Measurements from ENCODE around the gene DMAC2L.

GRCh38 chr14:50347521-50347920 lies 35.4 kb downstream of the DMAC2L start:
- no peak for TF ChIP-seq CTCF (IDR thresholded peaks at IDR 0.05)
- TF ChIP-seq POLR2A (IDR thresholded peaks at IDR 0.05), result no peak
